Loucy (cell line): ENCODE results near the gene CDC42BPA.

Experiments
- H2AFZ ChIP-seq: fragments of 200-600 bp; sonication (generic); 2 replicates; pipeline ENCODE4 v1.6.0; 2016; ENCODE audit warnings: antibody characterized with exemption, mild to moderate bottlenecking, low read length, moderate library complexity
- H3F3A ChIP-seq: fragments of 200-600 bp; 2 replicates; pipeline ENCODE4 v1.6.0; 2016; ENCODE audit warnings: antibody characterized with exemption, low read depth, mild to moderate bottlenecking
- H3K27me3 ChIP-seq: fragments of 200-600 bp; sonication (generic); 2 replicates; pipeline ENCODE4 v1.6.1; 2014; ENCODE audit warnings: low read length, mild to moderate bottlenecking; ENCODE audit not compliant: insufficient read depth, poor library complexity, severe bottlenecking
- H3K36me3 ChIP-seq: fragments of 200-600 bp; sonication (generic); 2 replicates; pipeline ENCODE4 v1.6.1; 2016; ENCODE audit warnings: low read length; ENCODE audit not compliant: insufficient read depth
- H3K4me1 ChIP-seq: fragments of 200-600 bp; sonication (generic); 2 replicates; pipeline ENCODE4 v1.5.1; 2014; ENCODE audit warnings: low read length, mild to moderate bottlenecking; ENCODE audit not compliant: insufficient read depth, poor library complexity, severe bottlenecking
- H3K4me2 ChIP-seq: fragments of 200-600 bp; sonication (generic); 2 replicates; pipeline ENCODE4 v1.6.0; 2014; ENCODE audit warnings: antibody characterized with exemption, low read length, low read depth, mild to moderate bottlenecking; ENCODE audit not compliant: poor library complexity, severe bottlenecking
- H3K4me3 ChIP-seq: fragments of 200-600 bp; sonication (generic); 2 replicates; pipeline ENCODE4 v1.5.1; 2014; ENCODE audit warnings: low read length, mild to moderate bottlenecking, mixed read lengths; ENCODE audit not compliant: poor library complexity, severe bottlenecking
- H3K79me2 ChIP-seq: fragments of 200-600 bp; sonication (generic); 2 replicates; pipeline ENCODE4 v1.6.1; 2014; ENCODE audit warnings: low read length; ENCODE audit not compliant: insufficient read depth
- H3K9ac ChIP-seq: fragments of 200-600 bp; sonication (generic); 2 replicates; pipeline ENCODE4 v1.6.0; 2014; ENCODE audit warnings: mild to moderate bottlenecking, low read depth, low read length, moderate library complexity; ENCODE audit not compliant: poor library complexity, severe bottlenecking
- H3K9me2 ChIP-seq: fragments of 200-600 bp; sonication (generic); replicated peaks from 2 replicates; pipeline ENCODE4 v1.6.1; 2016; ENCODE audit warnings: low read depth, low read length, mixed read lengths
- H3K9me3 ChIP-seq: fragments of 200-600 bp; sonication (generic); 2 replicates; pipeline ENCODE4 v1.6.1; 2014; ENCODE audit warnings: mild to moderate bottlenecking, antibody characterized with exemption, low read length, low read depth; ENCODE audit not compliant: insufficient read depth
- H4K20me1 ChIP-seq: fragments of 200-600 bp; sonication (generic); 2 replicates; pipeline ENCODE4 v1.6.0; 2014; ENCODE audit warnings: antibody characterized with exemption, low read length, mild to moderate bottlenecking; ENCODE audit not compliant: insufficient read depth, poor library complexity, severe bottlenecking
- CTCF ChIP-seq: fragments of 200-600 bp; sonication (generic); conservative IDR thresholded peaks from 2 replicates; pipeline ENCODE4 v1.5.1; 2014; ENCODE audit warnings: mild to moderate bottlenecking, antibody characterized with exemption, low read length
- EZH2phosphoT487 ChIP-seq: fragments of 200-600 bp; IDR thresholded peaks from 2 replicates; pipeline ENCODE4 v1.6.1; 2018; ENCODE audit warnings: antibody characterized with exemption, mild to moderate bottlenecking, moderate library complexity, borderline replicate concordance

CDC42BPA gene

GRCh38 chr1:227219715-227220292 lies 98.5 kb downstream of the CDC42BPA start:
- Histone ChIP-seq H3K9me2 (no peaks in the 10 kb centered on the region), H2AFZ (no peak overlapping the region), H3K9me3 (no peaks in the 10 kb centered on the region), H3K79me2 (no peaks in the 10 kb centered on the region), H3K4me1 (no peaks in the 10 kb centered on the region), H3K4me3 (no peak overlapping the region), H4K20me1 (no peaks in the 10 kb centered on the region), H3K36me3 (no peaks in the 10 kb centered on the region), H3K9ac (no peak overlapping the region), H3K27me3 (no peaks in the 10 kb centered on the region), H3F3A (no peaks in the 10 kb centered on the region), H3K4me2 (no peak overlapping the region)
- TF ChIP-seq CTCF, result no peak
- no peak for TF ChIP-seq EZH2phosphoT487

DNA sequence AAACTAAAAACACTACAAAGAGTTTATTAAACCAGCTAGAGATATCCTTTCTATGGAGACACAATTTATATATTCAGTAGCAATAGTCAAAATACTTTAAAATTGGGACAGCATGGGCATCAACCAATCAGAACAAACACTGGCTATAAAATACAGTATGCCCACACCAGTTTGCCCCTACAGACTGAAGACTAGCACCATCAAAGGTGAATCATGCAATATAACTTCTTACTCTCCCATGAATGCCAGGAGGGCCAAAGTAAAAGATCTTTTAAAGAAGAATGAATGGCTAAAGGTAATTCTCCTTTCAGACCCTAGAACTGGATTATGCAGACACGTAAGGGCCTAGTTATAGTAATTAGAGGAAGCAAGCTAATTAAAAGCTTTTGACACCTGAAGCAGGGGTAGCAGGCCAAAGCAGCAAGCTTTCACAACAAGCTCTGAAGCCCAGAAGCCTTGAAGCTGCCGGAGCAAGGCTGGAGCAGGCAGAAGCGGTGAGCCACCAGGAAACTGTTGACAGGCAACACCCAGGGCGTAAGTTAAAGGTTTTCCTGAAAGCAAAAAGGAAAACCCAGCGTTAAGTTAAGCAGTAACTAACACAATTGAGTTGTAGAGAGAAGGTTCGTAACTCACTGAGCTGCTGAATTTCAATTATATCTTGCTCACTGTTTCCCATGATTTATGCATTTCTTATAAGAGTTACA lies 99.3 kb downstream of the CDC42BPA start:
- H3K9me2 ChIP-seq, result no peaks in the 10 kb centered on the region
- no peak overlapping the region for H3K4me2 ChIP-seq
- no peaks in the 10 kb centered on the region for H3K4me1 ChIP-seq
- no peaks in the 10 kb centered on the region for H3K9me3 ChIP-seq
- no peak overlapping the region for H3K9ac ChIP-seq
- H3F3A ChIP-seq, result no peaks in the 10 kb centered on the region
- no peaks in the 10 kb centered on the region for H3K79me2 ChIP-seq
- H3K36me3 ChIP-seq, result no peaks in the 10 kb centered on the region
- no peaks in the 10 kb centered on the region for H3K27me3 ChIP-seq
- no peaks in the 10 kb centered on the region for H4K20me1 ChIP-seq
- TF ChIP-seq EZH2phosphoT487 (no peak), CTCF (no peak)
- no peak overlapping the region for H3K4me3 ChIP-seq
- H2AFZ ChIP-seq, result no peak overlapping the region

GRCh38 chr1:227215863-227216510 lies 102.3 kb downstream of the CDC42BPA start:
- no peaks in the 10 kb centered on the region for H3K36me3 ChIP-seq
- TF ChIP-seq CTCF, result no peak
- TF ChIP-seq EZH2phosphoT487, result no peak
- no peaks in the 10 kb centered on the region for H3K79me2 ChIP-seq
- no peaks in the 10 kb centered on the region for H3K9me3 ChIP-seq
- H3K4me1 ChIP-seq, result no peaks in the 10 kb centered on the region
- H2AFZ ChIP-seq, result no peak overlapping the region
- H4K20me1 ChIP-seq, result no peaks in the 10 kb centered on the region
- no peaks in the 10 kb centered on the region for H3F3A ChIP-seq
- no peak overlapping the region for H3K4me3 ChIP-seq
- no peaks in the 10 kb centered on the region for H3K27me3 ChIP-seq
- H3K4me2 ChIP-seq, result no peak overlapping the region
- H3K9me2 ChIP-seq, result no peaks in the 10 kb centered on the region
- no peak overlapping the region for H3K9ac ChIP-seq
